Measurements from ENCODE around the gene ZNF791.

DNA sequence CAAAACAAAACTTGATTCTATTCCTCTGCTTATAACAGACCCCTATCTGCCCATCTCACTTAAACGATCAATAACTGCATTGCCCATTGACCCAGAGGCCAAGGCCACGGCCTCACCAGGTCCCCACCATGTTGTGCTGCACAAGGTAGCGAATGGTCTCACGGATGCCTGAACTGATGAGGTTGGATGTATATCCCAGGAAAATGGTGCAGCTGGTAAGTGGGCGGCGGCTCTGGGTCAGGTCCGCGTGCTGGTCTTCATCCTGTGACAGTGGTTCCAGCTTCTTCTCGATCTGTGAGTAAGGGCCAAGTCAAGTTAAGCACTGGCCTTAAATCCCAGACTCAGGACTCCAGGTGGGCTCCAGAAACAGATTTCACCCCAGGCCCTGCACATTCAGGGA is 69.3 kb downstream of the ZNF791 start:
- TF ChIP-seq, protein P1, sequence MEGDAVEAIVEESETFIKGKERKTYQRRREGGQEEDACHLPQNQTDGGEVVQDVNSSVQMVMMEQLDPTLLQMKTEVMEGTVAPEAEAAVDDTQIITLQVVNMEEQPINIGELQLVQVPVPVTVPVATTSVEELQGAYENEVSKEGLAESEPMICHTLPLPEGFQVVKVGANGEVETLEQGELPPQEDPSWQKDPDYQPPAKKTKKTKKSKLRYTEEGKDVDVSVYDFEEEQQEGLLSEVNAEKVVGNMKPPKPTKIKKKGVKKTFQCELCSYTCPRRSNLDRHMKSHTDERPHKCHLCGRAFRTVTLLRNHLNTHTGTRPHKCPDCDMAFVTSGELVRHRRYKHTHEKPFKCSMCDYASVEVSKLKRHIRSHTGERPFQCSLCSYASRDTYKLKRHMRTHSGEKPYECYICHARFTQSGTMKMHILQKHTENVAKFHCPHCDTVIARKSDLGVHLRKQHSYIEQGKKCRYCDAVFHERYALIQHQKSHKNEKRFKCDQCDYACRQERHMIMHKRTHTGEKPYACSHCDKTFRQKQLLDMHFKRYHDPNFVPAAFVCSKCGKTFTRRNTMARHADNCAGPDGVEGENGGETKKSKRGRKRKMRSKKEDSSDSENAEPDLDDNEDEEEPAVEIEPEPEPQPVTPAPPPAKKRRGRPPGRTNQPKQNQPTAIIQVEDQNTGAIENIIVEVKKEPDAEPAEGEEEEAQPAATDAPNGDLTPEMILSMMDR (conservative IDR thresholded peaks at IDR 0.05; ENCODE audit: low read depth in 2 of 2) = no peak
- TF ChIP-seq EZH2 (IDR thresholded peaks at IDR 0.05; ENCODE audit: low read depth, unreplicated experiment) (no peak), EZH2phosphoT487 (IDR thresholded peaks at IDR 0.05; ENCODE audit: unreplicated experiment) (no peak), ZNF114 (CRISPR knock-in tag; IDR thresholded peaks at IDR 0.05) (no peak), REST (IDR thresholded peaks at IDR 0.05; ENCODE audit: unreplicated experiment) (no peak), JUNB (IDR thresholded peaks at IDR 0.05; ENCODE audit: unreplicated experiment) (no peak), STAT1 (IDR thresholded peaks at IDR 0.05; ENCODE audit: unreplicated experiment) (no peak), CREB1 (CRISPR knock-in tag; IDR thresholded peaks at IDR 0.05; ENCODE audit: low read depth) (no peak), POLR2AphosphoS5 (IDR thresholded peaks at IDR 0.05; ENCODE audit: low read depth) (no peak), ETS1 (IDR thresholded peaks at IDR 0.05) (no peak), ZNF331 (CRISPR knock-in tag; IDR thresholded peaks at IDR 0.05; ENCODE audit: low read depth) (no peak)

Measured in GM23338 (cell line).